Esophagus squamous epithelium (tissue), 5 donors: ENCODE measurements around the gene IFRD2. TPM values are rescaled to one million over a fixed set of nuclear protein-coding genes. Genes with fewer than 3 reads are reported as not detected.
A peak's percentile ranks its signal among the peaks of the same experiment; 100 is the strongest.

Source experiments
- DNase-seq: peaks from one replicate; lab custom pipeline; 2025; lab: John Stamatoyannopoulos, UW
- H3K27ac ChIP-seq, 4 donors: fragments of 200-600 bp; sonication (generic); one replicate each; pipeline ENCODE4 v1.5.1; 2016 to 2019; ENCODE audit warnings: mild to moderate bottlenecking in 1 of 4
- H3K27me3 ChIP-seq, 4 donors: fragments of 200-600 bp; sonication (generic); 1 replicate in 3 of 4; 2 replicates in 1 of 4; pipeline versions ENCODE4 v1.5.1 to v1.6.0; 2017 to 2021; ENCODE audit warnings: antibody characterized with exemption in 1 of 4
- H3K36me3 ChIP-seq, 3 donors: fragments of 200-600 bp; sonication (generic); one replicate each; pipeline ENCODE4 v1.5.1; 2016 to 2019
- H3K4me1 ChIP-seq, 3 donors: fragments of 200-600 bp; sonication (generic); one replicate each; pipeline ENCODE4 v1.5.1; 2017 to 2019
- H3K4me3 ChIP-seq, 4 donors: fragments of 200-600 bp; sonication (generic); 1 replicate in 3 of 4; 2 replicates in 1 of 4; pipeline ENCODE4 v1.5.1; 2016 to 2019; ENCODE audit warnings: mild to moderate bottlenecking in 2 of 4, moderate library complexity in 1 of 4
- H3K9me3 ChIP-seq, 3 donors: fragments of 200-600 bp; sonication (generic); one replicate each; pipeline ENCODE4 v1.5.1; 2016 to 2019
- CTCF ChIP-seq, 6 experiments: fragments of 450-650 bp in 4 of 6; fragments of 200-600 bp in 2 of 6; sonication (generic) in 2 of 6; IDR thresholded peaks; one replicate each; pipeline ENCODE4 v1.5.1; 2016 to 2019; ENCODE audit warnings: antibody characterized with exemption in 6 of 6, mild to moderate bottlenecking in 4 of 6, moderate library complexity in 4 of 6
- POLR2A ChIP-seq, 4 donors: fragments of 450-650 bp; IDR thresholded peaks; one replicate each; pipeline ENCODE4 v1.6.1; 2017; ENCODE audit warnings: antibody characterized with exemption in 4 of 4, mild to moderate bottlenecking in 4 of 4, moderate library complexity in 3 of 4
- WGBS, 2 donors: methylation state at CpG; one replicate each; pipeline ENCODE4 v1.1.5; 2018; 5-methylcytosine and 5-hydroxymethylcytosine counted together
- intact Hi-C: fragments of 100-400 bp; cut with DNase I; formaldehyde crosslinking; loops from one replicate; pipeline ENCODE4 v1.15.0; 2022
- total RNA-seq, 4 donors: library from RNA; depleted of rRNA; stranded (reverse); fragments of >200 nt; gene quantifications; one replicate each; pipeline ENCODE4 v1.1.0, GENCODE V29; 2016
- donor health status: DM: yes; HTN: yes; CAD: no.

IFRD2 gene
- total RNA-seq, 4 donors from 2014 or later, result 49.0 to 100 (median 72.9) TPM

GRCh38 chr3:50237754-50238548, 54.3 kb downstream of the IFRD2 start:
- Histone ChIP-seq H3K27me3 (no peaks in the 10 kb centered on the region), H3K27ac (peak overlapping the region; percentile 90 to 98 (median 96)), H3K4me3 (peak overlapping the region; percentile 74 to 96 (median 88)), H3K9me3 (no peaks in the 10 kb centered on the region), H3K4me1 (peaks cover 54 to 82% (median 57%) of the 10 kb centered on the region in 3 donors), H3K36me3 (no peaks in the 10 kb centered on the region)
- peak; percentile 65 for DNase-seq
- TF ChIP-seq POLR2A (IDR thresholded peaks at IDR 0.05) (peak in 3 of 4 donors; percentile 57 to 81 (median 67)), CTCF (IDR thresholded peaks at IDR 0.05) (no peak)
- 0 to 20% methylated on average over 1 of the region's 31 CpGs for WGBS, 2 donors
- intact Hi-C loops, result no loop called here

Other genes starting within 250 kb of the IFRD2 start
- gene RBM5, start 203.5 kb downstream of the IFRD2 start, total RNA-seq, result 100 to 1,000 TPM in 2 of 4 donors, 10 to 100 TPM in 2; 60.1 to 197 (median 107) TPM
- 100 to 1,000 TPM in 3 of 4 donors, 10 to 100 TPM in 1; 56.8 to 146 (median 109) TPM for gene SEMA3F, start 137.1 kb downstream of the IFRD2 start, total RNA-seq
- gene GNAT1, start 100.8 kb downstream of the IFRD2 start, total RNA-seq, result not detected
- not detected for gene SLC38A3, start 87.2 kb downstream of the IFRD2 start, total RNA-seq
- 100 to 1,000 TPM in 2 of 4 donors, 10 to 100 TPM in 2; 39.8 to 122 (median 76.5) TPM for gene GNAI2, start 56.2 kb downstream of the IFRD2 start, total RNA-seq
- 1 to 10 TPM in 3 of 4 donors, under 1 TPM in 1; 0.70 to 8.2 (median 2.4) TPM for gene SEMA3B, start 23.3 kb downstream of the IFRD2 start, total RNA-seq
- gene LSMEM2, start 13.3 kb downstream of the IFRD2 start, total RNA-seq, result not detected
- 1 to 10 TPM; 5.3 to 7.9 (median 5.8) TPM for gene HYAL3, start 7.0 kb upstream of the IFRD2 start, total RNA-seq
- 10 to 100 TPM in 1 of 4 donors, 1 to 10 TPM in 3; 6.0 to 16.2 (median 7.7) TPM for gene NAA80, start 7.0 kb upstream of the IFRD2 start, total RNA-seq
- 1 to 10 TPM; 1.8 to 8.9 (median 4.8) TPM for gene HYAL1, start 11.1 kb upstream of the IFRD2 start, total RNA-seq
- gene HYAL2, start 30.3 kb upstream of the IFRD2 start, total RNA-seq, result 10 to 100 TPM; 36.7 to 68.9 (median 51.5) TPM
- gene TUSC2, start 35.8 kb upstream of the IFRD2 start, total RNA-seq, result 10 to 100 TPM; 16.0 to 42.9 (median 27.4) TPM
- gene RASSF1, start 48.4 kb upstream of the IFRD2 start, total RNA-seq, result 10 to 100 TPM; 11.9 to 31.7 (median 24.9) TPM
- gene ZMYND10, start 53.3 kb upstream of the IFRD2 start, total RNA-seq, result 1 to 10 TPM in 1 of 4 donors, not detected in 3; 1.1 TPM
- gene NPRL2, start 58.3 kb upstream of the IFRD2 start, total RNA-seq, result 10 to 100 TPM; 10.4 to 21.2 (median 16.1) TPM
- gene CYB561D2, start 58.4 kb upstream of the IFRD2 start, total RNA-seq, result 10 to 100 TPM; 18.1 to 21.9 (median 20.5) TPM
- 10 to 100 TPM; 24.2 to 41.6 (median 30.6) TPM for gene TMEM115, start 67.1 kb upstream of the IFRD2 start, total RNA-seq
- gene CACNA2D2, start 211.2 kb upstream of the IFRD2 start, total RNA-seq, result under 1 TPM in 3 of 4 donors, not detected in 1; 0.18 to 0.57 (median 0.35) TPM